ENCODE results near the gene COL23A1.
"Not testable (repeated sequence)": the region's sequence is repeated elsewhere in the genome, so short reads cannot be mapped to it uniquely, and the experiment has no call there.

COL23A1 gene

GRCh38 chr5:178274781-178275537 is 315.2 kb downstream of the COL23A1 start:
- no peak for DNase-seq

GRCh38 chr5:178273665-178274541 is 316.3 kb downstream of the COL23A1 start:
- no peak for DNase-seq

- no peak for DNase-seq
Observed at GRCh38 chr5:178273041-178273440, 317.2 kb downstream of the COL23A1 start.

GRCh38 chr5:178272591-178272990 is 317.6 kb downstream of the COL23A1 start:
- no peak for DNase-seq

GRCh38 chr5:178271726-178272479 is 318.3 kb downstream of the COL23A1 start:
- no peak for DNase-seq

GRCh38 chr5:178271231-178271630 is 319.0 kb downstream of the COL23A1 start:
- DNase-seq = no peak

- no peak for DNase-seq
Observed at GRCh38 chr5:178269499-178269898, 320.7 kb downstream of the COL23A1 start.

- DNase-seq = no peak
Observed at GRCh38 chr5:178267876-178268275, 322.3 kb downstream of the COL23A1 start.

GRCh38 chr5:178267245-178267644 is 322.9 kb downstream of the COL23A1 start:
- DNase-seq = no peak

GRCh38 chr5:178266581-178266980 is 323.6 kb downstream of the COL23A1 start:
- DNase-seq = no peak

- DNase-seq = no peak
Observed at GRCh38 chr5:178265746-178266145, 324.4 kb downstream of the COL23A1 start.

GRCh38 chr5:178264044-178264443 is 326.1 kb downstream of the COL23A1 start:
- no peak for DNase-seq

- DNase-seq = no peak
Observed at GRCh38 chr5:178261666-178262600, 328.3 kb downstream of the COL23A1 start.

- no peak for DNase-seq
Observed at GRCh38 chr5:178259623-178260536, 330.3 kb downstream of the COL23A1 start.

GRCh38 chr5:178257650-178258049 is 332.5 kb downstream of the COL23A1 start:
- DNase-seq = no peak

GRCh38 chr5:178256746-178257145 is 333.4 kb downstream of the COL23A1 start:
- no peak for DNase-seq

GRCh38 chr5:178253632-178254031 is 336.6 kb downstream of the COL23A1 start:
- DNase-seq = not testable (repeated sequence)

GRCh38 chr5:178252258-178252657 is 337.9 kb downstream of the COL23A1 start:
- DNase-seq = no peak

GRCh38 chr5:178250263-178250662 is 339.9 kb downstream of the COL23A1 start:
- no peak for DNase-seq

GRCh38 chr5:178249191-178249989 is 340.8 kb downstream of the COL23A1 start:
- peak; percentile 15 for DNase-seq
